A673 (cell line): ENCODE results near the gene SORCS3.

ENCODE experiments used
- CTCF ChIP-seq: fragments of 300-800, 200-600 bp; sonication (generic); conservative IDR thresholded peaks from 2 replicates; pipeline ENCODE4 v1.5.1; 2017; ENCODE audit warnings: low read depth, mild to moderate bottlenecking, antibody characterized with exemption, low read length, moderate library complexity, mixed read lengths
- EZH2 ChIP-seq: fragments of 200-600 bp; sonication (generic); IDR thresholded peaks from 2 replicates; pipeline ENCODE4 v1.6.1; 2017; ENCODE audit warnings: borderline replicate concordance, low read depth, mild to moderate bottlenecking, mixed read lengths, antibody characterized with exemption, low read length; ENCODE audit not compliant: poor library complexity, severe bottlenecking

GRCh38 chr10:104639590-104640338 lies 1.3 kb upstream of the SORCS3 start:
- TF ChIP-seq CTCF (no peak), EZH2 (peak; percentile 92)
